Measurements from ENCODE around the gene HDAC6.
"Not testable (repeated sequence)": the region's sequence is repeated elsewhere in the genome, so short reads cannot be mapped to it uniquely, and the experiment has no call there.

The HDAC6 gene

GRCh38 chrX:48790477-48790876, 11.4 kb upstream of the HDAC6 start:
- no peak for DNase-seq

- DNase-seq, result no peak
Observed at GRCh38 chrX:48791063-48791820, 10.6 kb upstream of the HDAC6 start.

- DNase-seq, result no peak
Observed at GRCh38 chrX:48792219-48792618, 9.6 kb upstream of the HDAC6 start.

- DNase-seq, result no peak
Observed at GRCh38 chrX:48793935-48794334, 7.9 kb upstream of the HDAC6 start.

- no peak for DNase-seq
Observed at GRCh38 chrX:48794340-48794910, 7.4 kb upstream of the HDAC6 start.

- no peak for DNase-seq
Observed at GRCh38 chrX:48794911-48795515, 6.9 kb upstream of the HDAC6 start.

- no peak for DNase-seq
Observed at GRCh38 chrX:48798318-48798717, 3.5 kb upstream of the HDAC6 start.

GRCh38 chrX:48800574-48801279, 1.1 kb upstream of the HDAC6 start:
- DNase-seq, result no peak

GRCh38 chrX:48802089-48802904, 430 bp downstream of the HDAC6 start:
- peak; percentile 86 for DNase-seq

GRCh38 chrX:48802905-48803200, 986 bp downstream of the HDAC6 start:
- DNase-seq, result no peak

- DNase-seq, result no peak
Observed at GRCh38 chrX:48806081-48806480, 4.2 kb downstream of the HDAC6 start.

- DNase-seq, result no peak
Observed at GRCh38 chrX:48813644-48814043, 11.8 kb downstream of the HDAC6 start.

- DNase-seq, result no peak
Observed at GRCh38 chrX:48814722-48815121, 12.9 kb downstream of the HDAC6 start.

GRCh38 chrX:48815266-48815665, 13.4 kb downstream of the HDAC6 start:
- no peak for DNase-seq

- DNase-seq, result no peak
Observed at GRCh38 chrX:48816014-48816810, 14.3 kb downstream of the HDAC6 start.

- no peak for DNase-seq
Observed at GRCh38 chrX:48818098-48818497, 16.2 kb downstream of the HDAC6 start.

GRCh38 chrX:48818866-48819265, 17.0 kb downstream of the HDAC6 start:
- DNase-seq, result no peak

- not testable (repeated sequence) for DNase-seq
Observed at GRCh38 chrX:48819394-48819793, 17.5 kb downstream of the HDAC6 start.

- DNase-seq, result no peak
Observed at GRCh38 chrX:48823053-48823452, 21.2 kb downstream of the HDAC6 start.

GRCh38 chrX:48824066-48824465, 22.2 kb downstream of the HDAC6 start:
- DNase-seq, result no peak

GRCh38 chrX:48826135-48826875, 24.4 kb downstream of the HDAC6 start, which contains the start of gene ERAS:
Gene ERAS, plus strand, starts transcription at chrX:48826513. Its CDS starts 2,611 bp downstream, at chrX:48829124.
- no peak for DNase-seq

Data from activated effector memory CD4-positive, alpha-beta T cell treated with anti-CD3 and anti-CD28 coated beads, Interleukin-2, amount 50 U/mL, for 16 hours (primary cell).